Upper lobe of right lung (tissue), 1 donor: Measurements from ENCODE around the gene SDK2. TPM values are rescaled to one million over a fixed set of nuclear protein-coding genes. Genes with fewer than 3 reads are reported as not detected.

Experiments used
- ATAC-seq: fragments of 200-7000 bp; cut with Tn5 transposase; one replicate; pipeline ENCODE4 v1.9.1; 2020; ENCODE audit warnings: mild to moderate bottlenecking, moderate library complexity
- DNase-seq: peaks from one replicate; pipeline ENCODE4 v3.0.0-alpha.2; 2020
- H3K27ac ChIP-seq: fragments of 200-600 bp; one replicate; pipeline ENCODE4 v1.8.0; 2022
- H3K27me3 ChIP-seq: fragments of 200-600 bp; one replicate; pipeline ENCODE4 v1.8.0; 2022; ENCODE audit warnings: mild to moderate bottlenecking
- H3K36me3 ChIP-seq: fragments of 200-600 bp; one replicate; pipeline ENCODE4 v1.8.0; 2022
- H3K4me1 ChIP-seq: fragments of 200-600 bp; one replicate; pipeline ENCODE4 v1.8.0; 2022
- H3K4me3 ChIP-seq: fragments of 200-600 bp; one replicate; pipeline ENCODE4 v1.8.0; 2022; ENCODE audit warnings: mild to moderate bottlenecking
- H3K9me3 ChIP-seq: fragments of 200-600 bp; one replicate; pipeline ENCODE4 v1.8.0; 2022
- CTCF ChIP-seq: fragments of 200-600 bp; IDR thresholded peaks from one replicate; pipeline ENCODE4 v1.8.0; 2022; ENCODE audit warnings: antibody characterized with exemption
- intact Hi-C: fragments of 100-400 bp; cut with DNase I; formaldehyde crosslinking; loops from one replicate; pipeline ENCODE4 v1.11.0; 2022
- total RNA-seq: library from RNA; stranded (reverse); fragmentation: NEBNext Ultra II Directional; extraction: Animal tissue kit (Norgen Biotek cat#: 25700); gene quantifications from one replicate; pipeline ENCODE4 v1.2.1, GENCODE V29; 2021
- donor health status: DM: no; HTN: yes; CAD: no; lungs with severe emphysema.

SDK2 gene
- total RNA-seq, 1 donor from 2014 or later = 2.3 TPM

GRCh38 chr17:73639322-73639721, 4.9 kb downstream of the SDK2 start:
- ATAC-seq (no peak), DNase-seq (peak; percentile 29)
- Histone ChIP-seq H3K9me3 (no peaks in the 10 kb centered on the region), H3K36me3 (no peaks in the 10 kb centered on the region), H3K4me1 (peaks cover 14% of the 10 kb centered on the region), H3K27me3 (peaks cover 33% of the 10 kb centered on the region), H3K27ac (no peak overlapping the region), H3K4me3 (no peak overlapping the region)
- intact Hi-C loops = no loop called here
- TF ChIP-seq CTCF = no peak

GRCh38 chr17:73638556-73638955, 5.7 kb downstream of the SDK2 start:
- Histone ChIP-seq H3K4me3 (no peak overlapping the region), H3K4me1 (peaks cover 9% of the 10 kb centered on the region), H3K27ac (no peak overlapping the region), H3K27me3 (peaks cover 26% of the 10 kb centered on the region), H3K36me3 (no peaks in the 10 kb centered on the region), H3K9me3 (no peaks in the 10 kb centered on the region)
- intact Hi-C loops = no loop called here
- no peak for DNase-seq
- TF ChIP-seq CTCF = no peak
- ATAC-seq = no peak

- H3K4me3 ChIP-seq = no peak overlapping the region
- intact Hi-C loops = no loop called here
- DNase-seq = peak; percentile 45
- no peak for ATAC-seq
- H3K27me3 ChIP-seq = peaks cover 19% of the 10 kb centered on the region
- no peaks in the 10 kb centered on the region for H3K9me3 ChIP-seq
- no peak overlapping the region for H3K27ac ChIP-seq
- TF ChIP-seq CTCF = no peak
- peaks cover 2% of the 10 kb centered on the region for H3K4me1 ChIP-seq
- H3K36me3 ChIP-seq = no peaks in the 10 kb centered on the region
These were observed 6.4 kb downstream of the SDK2 start for GRCh38 chr17:73637866-73638265.

- intact Hi-C loops = no loop called here
- Histone ChIP-seq H3K27ac (no peak overlapping the region), H3K4me1 (no peaks in the 10 kb centered on the region), H3K9me3 (no peaks in the 10 kb centered on the region), H3K4me3 (no peak overlapping the region), H3K27me3 (no peaks in the 10 kb centered on the region), H3K36me3 (no peaks in the 10 kb centered on the region)
- TF ChIP-seq CTCF = no peak
- ATAC-seq (no peak), DNase-seq (peak; percentile 48)
These were observed 9.0 kb downstream of the SDK2 start for GRCh38 chr17:73635101-73635817.

GRCh38 chr17:73634629-73635028, 9.6 kb downstream of the SDK2 start:
- H3K27me3 ChIP-seq = no peaks in the 10 kb centered on the region
- no peak overlapping the region for H3K4me3 ChIP-seq
- ATAC-seq (no peak), DNase-seq (no peak)
- H3K4me1 ChIP-seq = no peaks in the 10 kb centered on the region
- H3K9me3 ChIP-seq = no peaks in the 10 kb centered on the region
- TF ChIP-seq CTCF = no peak
- intact Hi-C loops = no loop called here
- H3K27ac ChIP-seq = no peak overlapping the region
- H3K36me3 ChIP-seq = no peaks in the 10 kb centered on the region

GRCh38 chr17:73633736-73634135, 10.5 kb downstream of the SDK2 start:
- DNase-seq (peak; percentile 36), ATAC-seq (no peak)
- H3K27ac ChIP-seq = no peak overlapping the region
- TF ChIP-seq CTCF = no peak
- no peaks in the 10 kb centered on the region for H3K9me3 ChIP-seq
- intact Hi-C loops = no loop called here
- no peak overlapping the region for H3K4me3 ChIP-seq
- no peaks in the 10 kb centered on the region for H3K27me3 ChIP-seq
- H3K36me3 ChIP-seq = no peaks in the 10 kb centered on the region
- H3K4me1 ChIP-seq = no peaks in the 10 kb centered on the region
